ENCODE measurements around the gene DPYD. TPM values are rescaled to one million over a fixed set of nuclear protein-coding genes. Genes with fewer than 3 reads are reported as not detected.

Gene DPYD
- total RNA-seq, 1 donor from 2014 or later, result 41.2 TPM

GRCh38 chr1:97909266-97909665, 11.6 kb downstream of the DPYD start:
- intact Hi-C loops (cut with micrococcal nuclease), result no loop called here

- intact Hi-C loops (cut with micrococcal nuclease), result no loop called here
These were observed 12.9 kb downstream of the DPYD start for GRCh38 chr1:97907886-97908285.

- intact Hi-C loops (cut with micrococcal nuclease), result no loop called here
These were observed 14.1 kb downstream of the DPYD start for GRCh38 chr1:97906567-97907241.

GRCh38 chr1:97905141-97905940, 15.5 kb downstream of the DPYD start:
- intact Hi-C loops (cut with micrococcal nuclease), result no loop called here

GRCh38 chr1:97904534-97904933, 16.3 kb downstream of the DPYD start:
- intact Hi-C loops (cut with micrococcal nuclease), result loop anchor here (5.0 kb wide), 1 partner anchor 38 kb away; no protein-coding TSS in a partner anchor

- intact Hi-C loops (cut with micrococcal nuclease), result loop anchor here (2.0 to 5.0 kb wide), 2 partner anchors 15 to 39 kb away; no protein-coding TSS in a partner anchor
These were observed 17.2 kb downstream of the DPYD start for GRCh38 chr1:97903626-97904025.

GRCh38 chr1:97902067-97902466, 18.8 kb downstream of the DPYD start:
- intact Hi-C loops (cut with micrococcal nuclease), result loop anchor here (2.0 to 5.0 kb wide), 2 partner anchors 17 to 40 kb away; no protein-coding TSS in a partner anchor

GRCh38 chr1:97901017-97901658, 19.7 kb downstream of the DPYD start:
- intact Hi-C loops (cut with micrococcal nuclease), result loop anchor here (5.0 kb wide), 1 partner anchor 41 kb away; no protein-coding TSS in a partner anchor

GRCh38 chr1:97898948-97899347, 21.9 kb downstream of the DPYD start:
- intact Hi-C loops (cut with micrococcal nuclease), result no loop called here

- intact Hi-C loops (cut with micrococcal nuclease), result no loop called here
These were observed 25.6 kb downstream of the DPYD start for GRCh38 chr1:97895278-97895677.

GRCh38 chr1:97893844-97894243, 27.0 kb downstream of the DPYD start:
- intact Hi-C loops (cut with micrococcal nuclease), result no loop called here

- intact Hi-C loops (cut with micrococcal nuclease), result loop anchor here (2.0 kb wide), 1 partner anchor 19 kb away; no protein-coding TSS in a partner anchor
These were observed 34.6 kb downstream of the DPYD start for GRCh38 chr1:97886199-97886598.

- intact Hi-C loops (cut with micrococcal nuclease), result no loop called here
These were observed 37.0 kb downstream of the DPYD start for GRCh38 chr1:97883823-97884222.

GRCh38 chr1:97877307-97877706, 43.5 kb downstream of the DPYD start:
- intact Hi-C loops (cut with micrococcal nuclease), result no loop called here

- intact Hi-C loops (cut with micrococcal nuclease), result no loop called here
These were observed 44.8 kb downstream of the DPYD start for GRCh38 chr1:97875996-97876395.

- intact Hi-C loops (cut with micrococcal nuclease), result no loop called here
These were observed 50.2 kb downstream of the DPYD start for GRCh38 chr1:97870589-97870988.

GRCh38 chr1:97869441-97869840, 51.4 kb downstream of the DPYD start:
- intact Hi-C loops (cut with micrococcal nuclease), result no loop called here

GRCh38 chr1:97867127-97867526, 53.7 kb downstream of the DPYD start:
- intact Hi-C loops (cut with micrococcal nuclease), result loop anchor here (2.0 kb wide), 1 partner anchor 20 kb away; no protein-coding TSS in a partner anchor

- intact Hi-C loops (cut with micrococcal nuclease), result no loop called here
These were observed 56.2 kb downstream of the DPYD start for GRCh38 chr1:97864615-97865014.

- intact Hi-C loops (cut with micrococcal nuclease), result no loop called here
These were observed 67.6 kb downstream of the DPYD start for GRCh38 chr1:97853221-97853620.

Data from T-helper 1 cell treated with Interleukin-12 subunit alpha and Interleukin-12 subunit beta and Interleukin-4 antibody, amounts not matched to agents 30 ng/mL and 1 ng/mL, for 36 hours (primary cell).